ENCODE data around the gene HNRNPCL1.
"Not testable (repeated sequence)": the region's sequence is repeated elsewhere in the genome, so short reads cannot be mapped to it uniquely, and the experiment has no call there.

HNRNPCL1 gene

GRCh38 chr1:12848620-12849019, at the start of gene HNRNPCL1:
TSS of gene HNRNPCL1 (minus strand) at chr1:12848720. CDS start at chr1:12848289, 431 bp downstream.
- DNase-seq = not testable (repeated sequence)

GRCh38 chr1:12898170-12898569, 49.6 kb upstream of the HNRNPCL1 start, which contains the start of gene PRAMEF10:
TSS of gene PRAMEF10 (minus strand) at chr1:12898270. CDS start at chr1:12895847, 2,423 bp downstream.
- DNase-seq = not testable (repeated sequence)

- DNase-seq = not testable (repeated sequence)
These were observed 37.6 kb upstream of the HNRNPCL1 start, which contains the start of gene PRAMEF4 for GRCh38 chr1:12886101-12886500. TSS of gene PRAMEF4 (minus strand) at chr1:12886201. CDS start at chr1:12883394, 2,807 bp downstream.

- not testable (repeated sequence) for DNase-seq
These were observed 29.9 kb upstream of the HNRNPCL1 start for GRCh38 chr1:12878453-12878852.

- DNase-seq = not testable (repeated sequence)
These were observed 14.8 kb upstream of the HNRNPCL1 start for GRCh38 chr1:12863131-12863880.

- DNase-seq = not testable (repeated sequence)
These were observed 8.3 kb upstream of the HNRNPCL1 start, which contains the start of gene PRAMEF2 for GRCh38 chr1:12856786-12857185. TSS of gene PRAMEF2 (plus strand) at chr1:12857086. CDS start at chr1:12859010, 1,924 bp downstream.

GRCh38 chr1:12851779-12852178, 3.3 kb upstream of the HNRNPCL1 start:
- no peak for DNase-seq

- DNase-seq = not testable (repeated sequence)
These were observed 15.3 kb downstream of the HNRNPCL1 start for GRCh38 chr1:12833251-12833650.

- DNase-seq = not testable (repeated sequence)
These were observed 17.2 kb downstream of the HNRNPCL1 start, which contains the start of gene PRAMEF11 for GRCh38 chr1:12831310-12831709. TSS of gene PRAMEF11 (minus strand) at chr1:12831410. CDS start at chr1:12828789, 2,621 bp downstream.

- DNase-seq = not testable (repeated sequence)
These were observed 29.5 kb downstream of the HNRNPCL1 start for GRCh38 chr1:12819061-12819460.

- DNase-seq = no peak
These were observed 37.1 kb downstream of the HNRNPCL1 start for GRCh38 chr1:12811409-12811784.

GRCh38 chr1:12810691-12811408, 37.7 kb downstream of the HNRNPCL1 start:
- DNase-seq = no peak

GRCh38 chr1:12809933-12810332, 38.6 kb downstream of the HNRNPCL1 start:
- no peak for DNase-seq

GRCh38 chr1:12799730-12800129, 48.8 kb downstream of the HNRNPCL1 start:
- no peak for DNase-seq

GRCh38 chr1:12798911-12799310, 49.6 kb downstream of the HNRNPCL1 start:
- no peak for DNase-seq

Measured in NCI-H1694 (cell line).